MM.1S (cell line): ENCODE results near the gene ARHGEF33.

Source experiments
- EZH2 ChIP-seq: fragments of 300-600 bp; sonication (generic); optimal IDR thresholded peaks from 2 replicates; pipeline ENCODE3; 2017; ENCODE audit warnings: low read depth, mild to moderate bottlenecking, antibody characterized with exemption, low read length, mixed read lengths
- TF ChIP-seq, protein P1 (sequence below): fragments of 300-600 bp; sonication (generic); IDR thresholded peaks from 2 replicates; pipeline ENCODE4 v1.5.1; 2016; ENCODE audit warnings: antibody characterized with exemption, low read length, mixed read lengths

DNA sequence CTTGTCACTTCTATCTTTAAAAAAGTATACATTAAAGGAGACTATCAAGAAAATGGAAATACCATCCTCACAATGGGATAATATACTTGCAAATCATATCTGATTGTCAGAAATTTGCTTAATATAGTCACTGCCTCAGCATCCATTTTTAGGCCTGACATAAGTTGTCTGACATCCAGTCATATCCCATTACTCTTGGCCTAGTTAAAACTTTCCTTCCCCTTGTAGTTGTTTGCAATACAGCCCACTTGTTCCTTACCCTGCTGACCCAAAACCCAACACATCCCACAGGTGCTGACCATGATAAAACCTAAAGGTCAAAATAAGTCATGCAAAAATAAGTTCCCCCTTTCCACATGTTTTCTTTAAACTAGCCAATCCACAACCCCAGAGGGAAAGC, 3.6 kb upstream of the ARHGEF33 start:
- TF ChIP-seq, protein P1, sequence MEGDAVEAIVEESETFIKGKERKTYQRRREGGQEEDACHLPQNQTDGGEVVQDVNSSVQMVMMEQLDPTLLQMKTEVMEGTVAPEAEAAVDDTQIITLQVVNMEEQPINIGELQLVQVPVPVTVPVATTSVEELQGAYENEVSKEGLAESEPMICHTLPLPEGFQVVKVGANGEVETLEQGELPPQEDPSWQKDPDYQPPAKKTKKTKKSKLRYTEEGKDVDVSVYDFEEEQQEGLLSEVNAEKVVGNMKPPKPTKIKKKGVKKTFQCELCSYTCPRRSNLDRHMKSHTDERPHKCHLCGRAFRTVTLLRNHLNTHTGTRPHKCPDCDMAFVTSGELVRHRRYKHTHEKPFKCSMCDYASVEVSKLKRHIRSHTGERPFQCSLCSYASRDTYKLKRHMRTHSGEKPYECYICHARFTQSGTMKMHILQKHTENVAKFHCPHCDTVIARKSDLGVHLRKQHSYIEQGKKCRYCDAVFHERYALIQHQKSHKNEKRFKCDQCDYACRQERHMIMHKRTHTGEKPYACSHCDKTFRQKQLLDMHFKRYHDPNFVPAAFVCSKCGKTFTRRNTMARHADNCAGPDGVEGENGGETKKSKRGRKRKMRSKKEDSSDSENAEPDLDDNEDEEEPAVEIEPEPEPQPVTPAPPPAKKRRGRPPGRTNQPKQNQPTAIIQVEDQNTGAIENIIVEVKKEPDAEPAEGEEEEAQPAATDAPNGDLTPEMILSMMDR = no peak
- no peak for TF ChIP-seq EZH2
